PC-3 (cell line): ENCODE data around the gene RND1. TPM values are rescaled to one million over a fixed set of nuclear protein-coding genes. Genes with fewer than 3 reads are reported as not detected.

ENCODE experiments used
- ATAC-seq: fragments of 200-7000 bp; cut with Tn5 transposase; 2 replicates; pipeline ENCODE4 v1.9.1; 2020; ENCODE audit warnings: mild to moderate bottlenecking, moderate library complexity
- BruUV-seq: library from RNA; stranded (reverse); fragments of 400-500 nt; replicated peaks from 2 replicates; lab custom pipeline; 2021; lab: Mats Ljungman, UMichigan
- CTCF ChIA-PET: fragments of 300-600 bp; sonication (Branson Sonifier 250); formaldehyde crosslinking; loops from one replicate; lab custom pipeline; 2022; ENCODE audit warnings: antibody characterized with exemption; lab: Charles Lee
- POLR2A ChIA-PET: fragments of 300-600 bp; sonication (Branson Sonifier 250); formaldehyde crosslinking; loops from one replicate; lab custom pipeline; 2022; ENCODE audit warnings: antibody characterized with exemption; ENCODE audit not compliant: unreplicated experiment; lab: Charles Lee
- DNase-seq: peaks from one replicate; pipeline ENCODE4 v3.0.0-alpha.2; 2015
- H2AFZ ChIP-seq: fragments of 300-600 bp; sonication (generic); 2 replicates; pipeline ENCODE4 v1.6.0; 2016; ENCODE audit warnings: antibody characterized with exemption, low read length
- H3F3A ChIP-seq: fragments of 300-600 bp; sonication (generic); one replicate; pipeline ENCODE4 v1.6.0; 2017; ENCODE audit warnings: antibody characterized with exemption, low read length, control low read depth, mild to moderate bottlenecking; ENCODE audit not compliant: unreplicated experiment
- H3K27ac ChIP-seq: fragments of 300-600 bp; sonication (generic); 2 replicates; pipeline ENCODE4 v1.5.1; 2016; ENCODE audit warnings: mild to moderate bottlenecking, low read length
- H3K27me3 ChIP-seq: fragments of 300-600 bp; sonication (generic); 2 replicates; pipeline ENCODE4 v1.6.1; 2016; ENCODE audit warnings: low read length, mixed read lengths
- H3K36me3 ChIP-seq: fragments of 300-600 bp; sonication (generic); 2 replicates; pipeline ENCODE4 v1.6.1; 2016; ENCODE audit warnings: low read depth, mixed run types, low read length, mixed read lengths
- H3K4me1 ChIP-seq: fragments of 300-600 bp; sonication (generic); 2 replicates; pipeline ENCODE4 v1.5.1; 2016; ENCODE audit warnings: low read length; ENCODE audit not compliant: insufficient read depth
- H3K4me2 ChIP-seq: fragments of 300-600 bp; sonication (generic); 2 replicates; pipeline ENCODE4 v1.6.0; 2016; ENCODE audit warnings: low read length
- H3K4me3 ChIP-seq: fragments of 300-600 bp; sonication (generic); 2 replicates; pipeline ENCODE4 v1.5.1; 2016; ENCODE audit warnings: mild to moderate bottlenecking, low read length, mixed read lengths
- H3K79me2 ChIP-seq: fragments of 300-600 bp; sonication (generic); 2 replicates; pipeline ENCODE4 v1.6.1; 2017; ENCODE audit warnings: low read length, mixed read lengths
- H3K9ac ChIP-seq: fragments of 300-600 bp; sonication (generic); 2 replicates; pipeline ENCODE4 v1.6.0; 2016; ENCODE audit warnings: mild to moderate bottlenecking, low read length
- H3K9me2 ChIP-seq: fragments of 300-600 bp; sonication (generic); replicated peaks from 2 replicates; pipeline ENCODE4 v1.6.1; 2016; ENCODE audit warnings: mixed run types, low read length, mixed read lengths
- H3K9me3 ChIP-seq: fragments of 300-600 bp; sonication (generic); 2 replicates; pipeline ENCODE4 v1.6.1; 2016; ENCODE audit warnings: low read length, mixed read lengths
- H4K20me1 ChIP-seq: fragments of 300-600 bp; sonication (generic); 2 replicates; pipeline ENCODE4 v1.6.1; 2016; ENCODE audit warnings: low read length, mixed read lengths
- CTCF ChIP-seq: fragments of 300-600 bp; sonication (generic); conservative IDR thresholded peaks from 2 replicates; pipeline ENCODE4 v1.5.1; 2017; ENCODE audit warnings: antibody characterized with exemption, low read depth, mild to moderate bottlenecking, low read length
- EZH2 ChIP-seq: fragments of 300-600 bp; sonication (generic); IDR thresholded peaks from one replicate; pipeline ENCODE4 v1.6.1; 2017; ENCODE audit warnings: antibody characterized with exemption, mild to moderate bottlenecking, low read length; ENCODE audit not compliant: unreplicated experiment
- EZH2phosphoT487 ChIP-seq: fragments of 300-600 bp; sonication (generic); IDR thresholded peaks from 2 replicates; pipeline ENCODE4 v1.6.1; 2018; ENCODE audit warnings: mild to moderate bottlenecking, antibody characterized with exemption, low read length, borderline replicate concordance
- intact Hi-C: fragments of 100-400 bp; cut with micrococcal nuclease; formaldehyde crosslinking; loops from 2 replicates; pipeline ENCODE4 v1.9.0; 2023
- total RNA-seq: library from RNA; depleted of rRNA; stranded (reverse); fragments of >200 nt; gene quantifications from 2 replicates; pipeline ENCODE4 v1.2.3, GENCODE V29; 2014

The RND1 gene
- total RNA-seq, 1 experiment from 2014 or later, result 8.3 TPM

- ATAC-seq (no peak), DNase-seq (no peak)
- TF ChIP-seq EZH2 (no peak), EZH2phosphoT487 (no peak), CTCF (no peak)
- no peaks in the 10 kb centered on the region for H3K9me3 ChIP-seq
- no peaks in the 10 kb centered on the region for H3F3A ChIP-seq
- H3K9me2 ChIP-seq, result no peaks in the 10 kb centered on the region
- H3K4me2 ChIP-seq, result no peak overlapping the region
- POLR2A ChIA-PET, result interaction anchor here (0.6 kb wide), 1 partner anchor 88 kb away, joined by 4 read pairs; the partner anchor contains the start of gene ARF3
- no peak overlapping the region for H3K9ac ChIP-seq
- H3K4me1 ChIP-seq, result peaks cover 20% of the 10 kb centered on the region
- no peaks in the 10 kb centered on the region for H3K27me3 ChIP-seq
- H3K4me3 ChIP-seq, result no peak overlapping the region
- BruUV-seq, result no TSS peak
- no peaks in the 10 kb centered on the region for H4K20me1 ChIP-seq
- intact Hi-C loops, result no loop called here
- H3K79me2 ChIP-seq, result no peaks in the 10 kb centered on the region
- no peaks in the 10 kb centered on the region for H3K36me3 ChIP-seq
- no peak overlapping the region for H2AFZ ChIP-seq
- CTCF ChIA-PET, result interaction anchor here (0.5 to 0.6 kb wide), 2 partner anchors 17 to 498 kb away, joined by 3 to 6 read pairs; partner anchors contain the start of gene DDX23
- H3K27ac ChIP-seq, result no peak overlapping the region
These were observed 3.5 kb upstream of the RND1 start for GRCh38 chr12:48869191-48869590.

DNA sequence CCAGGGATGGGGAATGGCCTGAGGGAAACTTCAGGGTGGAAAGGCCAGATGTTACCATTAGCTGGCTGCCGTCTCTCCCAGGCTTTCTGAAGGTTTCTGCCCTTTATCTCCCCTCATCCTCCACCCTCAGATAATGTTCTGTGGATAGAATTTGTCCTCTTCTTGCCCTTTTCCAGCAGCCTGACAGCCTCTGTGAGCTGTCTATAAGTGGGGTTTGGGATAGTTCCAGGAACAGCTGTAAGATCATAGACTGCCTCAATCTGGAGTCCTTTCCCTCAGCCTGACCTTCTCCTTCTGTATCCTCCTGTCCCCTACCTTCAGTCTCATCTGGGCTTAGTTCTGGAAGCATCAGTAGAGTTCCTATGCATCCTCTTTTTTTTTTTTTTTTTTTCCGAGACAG lies 2.8 kb upstream of the RND1 start:
- Histone ChIP-seq H3F3A (no peaks in the 10 kb centered on the region), H3K27me3 (no peaks in the 10 kb centered on the region), H3K79me2 (no peaks in the 10 kb centered on the region), H3K4me1 (peaks cover 20% of the 10 kb centered on the region), H3K9ac (no peak overlapping the region), H4K20me1 (no peaks in the 10 kb centered on the region), H3K9me3 (no peaks in the 10 kb centered on the region), H3K4me3 (no peak overlapping the region), H3K36me3 (no peaks in the 10 kb centered on the region), H3K9me2 (no peaks in the 10 kb centered on the region), H3K4me2 (no peak overlapping the region), H3K27ac (no peak overlapping the region), H2AFZ (no peak overlapping the region)
- TF ChIP-seq EZH2, result no peak
- no peak for TF ChIP-seq EZH2phosphoT487
- no peak for TF ChIP-seq CTCF
- no peak for ATAC-seq
- ChIA-PET CTCF (no interaction called here), POLR2A (no interaction called here)
- no peak for DNase-seq
- BruUV-seq, result no TSS peak
- intact Hi-C loops, result no loop called here

GRCh38 chr12:48866052-48866711 lies 512 bp upstream of the RND1 start:
- no peaks in the 10 kb centered on the region for H4K20me1 ChIP-seq
- POLR2A ChIA-PET, result interaction anchor here (0.6 kb wide), 2 partner anchors 14 to 203 kb away, joined by 3 to 6 read pairs; partner anchors contain the start of genes DDX23 and RHEBL1
- peak overlapping the region; percentile 85 for H3K4me3 ChIP-seq
- no peaks in the 10 kb centered on the region for H3K36me3 ChIP-seq
- peak overlapping the region; percentile 97 for H3K4me2 ChIP-seq
- no peaks in the 10 kb centered on the region for H3K9me2 ChIP-seq
- H3K27me3 ChIP-seq, result no peaks in the 10 kb centered on the region
- intact Hi-C loops, result no loop called here
- peak overlapping the region; percentile 86; the same call in 1 of the 2 replicates for H2AFZ ChIP-seq
- ATAC-seq (peak; percentile 3), DNase-seq (no peak)
- H3K79me2 ChIP-seq, result no peaks in the 10 kb centered on the region
- peak overlapping the region; percentile 6; the same call in 1 of the 2 replicates for H3K9ac ChIP-seq
- peak overlapping the region; percentile 80 for H3K27ac ChIP-seq
- H3K9me3 ChIP-seq, result no peaks in the 10 kb centered on the region
- peaks cover 20% of the 10 kb centered on the region for H3K4me1 ChIP-seq
- BruUV-seq, result no TSS peak
- CTCF ChIA-PET, result interaction anchor here (1.1 to 1.3 kb wide), 2 partner anchors 13 kb away, joined by 8 to 17 read pairs; no protein-coding TSS in a partner anchor
- TF ChIP-seq EZH2phosphoT487 (no peak), CTCF (no peak), EZH2 (no peak)
- no peaks in the 10 kb centered on the region for H3F3A ChIP-seq
